Measurements from ENCODE around the gene STING1.
"Not testable (repeated sequence)": the region's sequence is repeated elsewhere in the genome, so short reads cannot be mapped to it uniquely, and the experiment has no call there.

Gene STING1

GRCh38 chr5:139456776-139457175 lies 25.8 kb downstream of the STING1 start:
- H3K27ac ChIP-seq (ENCODE audit: low read depth, low read length), result no peak overlapping the region
- H3K4me3 ChIP-seq (ENCODE audit: low read length), result no peak overlapping the region
- no peaks in the 10 kb centered on the region for H3K36me3 ChIP-seq (ENCODE audit: control insufficient read depth, insufficient read depth, low read length)
- H3K4me1 ChIP-seq (ENCODE audit: control insufficient read depth, insufficient read depth, low read length), result no peaks in the 10 kb centered on the region
- no peaks in the 10 kb centered on the region for H3K27me3 ChIP-seq (ENCODE audit: control insufficient read depth, insufficient read depth, low read length)
- H3K9ac ChIP-seq (ENCODE audit: low read length), result no peak overlapping the region

- H3K4me3 ChIP-seq (ENCODE audit: low read length), result no peak overlapping the region
- no peaks in the 10 kb centered on the region for H3K4me1 ChIP-seq (ENCODE audit: control insufficient read depth, insufficient read depth, low read length)
- no peak overlapping the region for H3K9ac ChIP-seq (ENCODE audit: low read length)
- no peaks in the 10 kb centered on the region for H3K27me3 ChIP-seq (ENCODE audit: control insufficient read depth, insufficient read depth, low read length)
- no peak overlapping the region for H3K27ac ChIP-seq (ENCODE audit: low read depth, low read length)
- no peaks in the 10 kb centered on the region for H3K36me3 ChIP-seq (ENCODE audit: control insufficient read depth, insufficient read depth, low read length)
Measured at GRCh38 chr5:139454568-139455290, 27.8 kb downstream of the STING1 start.

GRCh38 chr5:139453683-139454567 lies 28.6 kb downstream of the STING1 start:
- Histone ChIP-seq H3K27me3 (ENCODE audit: control insufficient read depth, insufficient read depth, low read length) (no peaks in the 10 kb centered on the region), H3K36me3 (ENCODE audit: control insufficient read depth, insufficient read depth, low read length) (no peaks in the 10 kb centered on the region), H3K4me1 (ENCODE audit: control insufficient read depth, insufficient read depth, low read length) (no peaks in the 10 kb centered on the region), H3K9ac (ENCODE audit: low read length) (no peak overlapping the region), H3K4me3 (ENCODE audit: low read length) (no peak overlapping the region), H3K27ac (ENCODE audit: low read depth, low read length) (no peak overlapping the region)

- no peak overlapping the region for H3K4me3 ChIP-seq (ENCODE audit: low read length)
- no peak overlapping the region for H3K9ac ChIP-seq (ENCODE audit: low read length)
- no peaks in the 10 kb centered on the region for H3K4me1 ChIP-seq (ENCODE audit: control insufficient read depth, insufficient read depth, low read length)
- H3K27me3 ChIP-seq (ENCODE audit: control insufficient read depth, insufficient read depth, low read length), result no peaks in the 10 kb centered on the region
- no peak overlapping the region for H3K27ac ChIP-seq (ENCODE audit: low read depth, low read length)
- no peaks in the 10 kb centered on the region for H3K36me3 ChIP-seq (ENCODE audit: control insufficient read depth, insufficient read depth, low read length)
Measured at GRCh38 chr5:139451878-139452660, 30.5 kb downstream of the STING1 start.

GRCh38 chr5:139451176-139451575 lies 31.4 kb downstream of the STING1 start:
- Histone ChIP-seq H3K27me3 (ENCODE audit: control insufficient read depth, insufficient read depth, low read length) (no peaks in the 10 kb centered on the region), H3K4me3 (ENCODE audit: low read length) (no peak overlapping the region), H3K4me1 (ENCODE audit: control insufficient read depth, insufficient read depth, low read length) (no peaks in the 10 kb centered on the region), H3K27ac (ENCODE audit: low read depth, low read length) (no peak overlapping the region), H3K36me3 (ENCODE audit: control insufficient read depth, insufficient read depth, low read length) (no peaks in the 10 kb centered on the region), H3K9ac (ENCODE audit: low read length) (no peak overlapping the region)

GRCh38 chr5:139446956-139447779 lies 35.4 kb downstream of the STING1 start:
- no peaks in the 10 kb centered on the region for H3K36me3 ChIP-seq (ENCODE audit: control insufficient read depth, insufficient read depth, low read length)
- H3K4me3 ChIP-seq (ENCODE audit: low read length), result no peak overlapping the region
- no peak overlapping the region for H3K9ac ChIP-seq (ENCODE audit: low read length)
- no peaks in the 10 kb centered on the region for H3K4me1 ChIP-seq (ENCODE audit: control insufficient read depth, insufficient read depth, low read length)
- H3K27me3 ChIP-seq (ENCODE audit: control insufficient read depth, insufficient read depth, low read length), result no peaks in the 10 kb centered on the region
- H3K27ac ChIP-seq (ENCODE audit: low read depth, low read length), result no peak overlapping the region

GRCh38 chr5:139445325-139446170 lies 37.0 kb downstream of the STING1 start:
- no peak overlapping the region for H3K27ac ChIP-seq (ENCODE audit: low read depth, low read length)
- no peak overlapping the region for H3K9ac ChIP-seq (ENCODE audit: low read length)
- no peaks in the 10 kb centered on the region for H3K36me3 ChIP-seq (ENCODE audit: control insufficient read depth, insufficient read depth, low read length)
- no peak overlapping the region for H3K4me3 ChIP-seq (ENCODE audit: low read length)
- H3K27me3 ChIP-seq (ENCODE audit: control insufficient read depth, insufficient read depth, low read length), result no peaks in the 10 kb centered on the region
- H3K4me1 ChIP-seq (ENCODE audit: control insufficient read depth, insufficient read depth, low read length), result no peaks in the 10 kb centered on the region

- Histone ChIP-seq H3K9ac (ENCODE audit: low read length) (no peak overlapping the region), H3K4me3 (ENCODE audit: low read length) (no peak overlapping the region), H3K27ac (ENCODE audit: low read depth, low read length) (no peak overlapping the region), H3K27me3 (ENCODE audit: control insufficient read depth, insufficient read depth, low read length) (no peaks in the 10 kb centered on the region), H3K36me3 (ENCODE audit: control insufficient read depth, insufficient read depth, low read length) (no peaks in the 10 kb centered on the region), H3K4me1 (ENCODE audit: control insufficient read depth, insufficient read depth, low read length) (peaks cover 4% of the 10 kb centered on the region)
Measured at GRCh38 chr5:139443831-139444453, 38.6 kb downstream of the STING1 start.

- not testable (repeated sequence) for H3K9ac ChIP-seq (ENCODE audit: low read length); H3K27me3 ChIP-seq (ENCODE audit: control insufficient read depth, insufficient read depth, low read length); H3K4me1 ChIP-seq (ENCODE audit: control insufficient read depth, insufficient read depth, low read length); H3K4me3 ChIP-seq (ENCODE audit: low read length); H3K27ac ChIP-seq (ENCODE audit: low read depth, low read length); H3K36me3 ChIP-seq (ENCODE audit: control insufficient read depth, insufficient read depth, low read length)
Measured at GRCh38 chr5:139440416-139440815, 42.1 kb downstream of the STING1 start.

- peak within 1 kb of the TSS; percentile 74 for H3K4me3 ChIP-seq (ENCODE audit: low read length)
- H3K27me3 ChIP-seq (ENCODE audit: control insufficient read depth, insufficient read depth, low read length), result no peaks in the 10 kb centered on the region
- H3K27ac ChIP-seq (ENCODE audit: low read depth, low read length), result peak within 1 kb of the TSS; percentile 86
- H3K4me1 ChIP-seq (ENCODE audit: control insufficient read depth, insufficient read depth, low read length), result peaks cover 4% of the 10 kb centered on the region
- H3K36me3 ChIP-seq (ENCODE audit: control insufficient read depth, insufficient read depth, low read length), result no peaks in the 10 kb centered on the region
- peak within 1 kb of the TSS; percentile 87 for H3K9ac ChIP-seq (ENCODE audit: low read length)
Measured at GRCh38 chr5:139439013-139439903, 43.3 kb downstream of the STING1 start, which contains the start of gene DNAJC18. DNAJC18 (minus strand) TSS chr5:139439525; CDS start chr5:139439445, 80 bp downstream.
